Endothelial cell of umbilical vein (primary cell): ENCODE data around the gene KCNG1. TPM values are rescaled to one million over a fixed set of nuclear protein-coding genes. Genes with fewer than 3 reads are reported as not detected.

Experiments
- BruUV-seq: library from RNA; stranded (reverse); fragments of 400-500 nt; replicated peaks from 2 replicates; lab custom pipeline; 2021; lab: Mats Ljungman, UMichigan
- CTCF ChIA-PET: fragments of 300-600, 350-600 bp; sonication (Branson Sonifier 250); formaldehyde crosslinking; loops from one replicate; lab custom pipeline; 2021; ENCODE audit warnings: antibody characterized with exemption, inconsistent platforms; lab: Charles Lee
- POLR2A ChIA-PET: fragments of 300-600, 350-600 bp; sonication (Branson Sonifier 250); formaldehyde crosslinking; loops from one replicate; lab custom pipeline; 2021; ENCODE audit warnings: antibody characterized with exemption, inconsistent platforms; lab: Charles Lee
- DNase-seq: peaks from one replicate; pipeline ENCODE4 v3.0.0-alpha.2; 2011; ENCODE audit warnings: low read depth, low spot score
- FAIRE-seq: peaks from 2 replicates; lab custom pipeline; 2011; peaks lifted over from hg19 to GRCh38; lab: Jason Lieb, UNC
- H2AFZ ChIP-seq: 2 replicates; pipeline ENCODE4 v1.6.0; 2012; ENCODE audit warnings: low read depth, low read length, control low read depth, inconsistent platforms
- H3K27ac ChIP-seq: 2 replicates; pipeline ENCODE4 v1.5.1; 2011; ENCODE audit warnings: low read depth, mild to moderate bottlenecking, control low read depth, low read length, moderate library complexity; ENCODE audit not compliant: insufficient read depth
- H3K27me3 ChIP-seq, 2 experiments: 2 replicates each; pipeline versions ENCODE4 v1.6.0 to v1.6.1; 2011; ENCODE audit warnings: low read length in 2 of 2, mixed read lengths in 1 of 2; ENCODE audit not compliant: control insufficient read depth in 2 of 2, insufficient read depth in 2 of 2
- H3K36me3 ChIP-seq, 2 experiments: 2 replicates in 1 of 2; 3 replicates in 1 of 2; pipeline ENCODE4 v1.5.1; 2011; ENCODE audit warnings: low read length in 2 of 2, mild to moderate bottlenecking in 1 of 2, moderate library complexity in 1 of 2; ENCODE audit not compliant: control insufficient read depth in 2 of 2, insufficient read depth in 2 of 2; ENCODE audit errors: extremely low read depth in 1 of 2
- H3K4me1 ChIP-seq: 3 replicates; pipeline ENCODE4 v1.5.1; 2011; ENCODE audit warnings: mild to moderate bottlenecking, low read length; ENCODE audit not compliant: control insufficient read depth, insufficient read depth; ENCODE audit errors: extremely low read depth
- H3K4me2 ChIP-seq: 2 replicates; pipeline ENCODE4 v1.6.1; 2011; ENCODE audit warnings: low read length, control low read depth, mixed read lengths; ENCODE audit not compliant: insufficient read depth
- H3K4me3 ChIP-seq, 3 experiments: fragments of 200-600 bp in 1 of 3; sonication (generic), shearing (Covaris generic) in 1 of 3; replicated peaks in 1 of 3; 2 replicates each; pipeline ENCODE4 v1.5.1; 2011 to 2016; ENCODE audit warnings: control low read depth in 3 of 3, low read length in 3 of 3, mild to moderate bottlenecking in 2 of 3, inconsistent platforms in 1 of 3, low read depth in 1 of 3, moderate library complexity in 1 of 3; ENCODE audit not compliant: insufficient read depth in 1 of 3
- H3K79me2 ChIP-seq: 2 replicates; pipeline ENCODE4 v1.6.0; 2012; ENCODE audit warnings: low read length, inconsistent platforms; ENCODE audit not compliant: control insufficient read depth, insufficient read depth
- H3K9ac ChIP-seq: replicated peaks from 2 replicates; pipeline ENCODE3; 2011; ENCODE audit warnings: low read length, control low read depth; ENCODE audit not compliant: insufficient read depth; ENCODE audit errors: extremely low read depth
- H3K9me1 ChIP-seq: replicated peaks from 3 replicates; pipeline ENCODE4 v1.6.0; 2011; ENCODE audit warnings: mild to moderate bottlenecking, low read length; ENCODE audit not compliant: control insufficient read depth, insufficient read depth; ENCODE audit errors: extremely low read depth
- H3K9me3 ChIP-seq: replicated peaks from 2 replicates; pipeline ENCODE4 v1.5.1; 2012; ENCODE audit warnings: low read length, inconsistent platforms; ENCODE audit not compliant: control insufficient read depth, insufficient read depth
- H4K20me1 ChIP-seq: replicated peaks from 2 replicates; pipeline ENCODE3; 2011; ENCODE audit warnings: mild to moderate bottlenecking, low read length; ENCODE audit not compliant: control insufficient read depth, insufficient read depth; ENCODE audit errors: extremely low read depth
- CTCF ChIP-seq, 2 donors: IDR thresholded peaks; 1 replicate in 1 of 2; 2 replicates in 1 of 2; pipeline ENCODE4 v1.5.1; 2011; ENCODE audit warnings: low read length in 2 of 2, mild to moderate bottlenecking in 2 of 2, moderate library complexity in 2 of 2, control low read depth in 1 of 2, inconsistent platforms in 1 of 2, low read depth in 1 of 2; ENCODE audit not compliant: insufficient read depth in 1 of 2; ENCODE audit errors: extremely low read depth in 1 of 2
- EZH2 ChIP-seq: IDR thresholded peaks from 2 replicates; pipeline ENCODE4 v1.6.1; 2012; ENCODE audit warnings: borderline replicate concordance, low read depth, mild to moderate bottlenecking, moderate library complexity, low read length, inconsistent platforms; ENCODE audit not compliant: severe bottlenecking
- FOS ChIP-seq: IDR thresholded peaks from 2 replicates; pipeline ENCODE4 v1.6.1; 2011; ENCODE audit warnings: mild to moderate bottlenecking, low read length, moderate library complexity, borderline replicate concordance; ENCODE audit not compliant: insufficient read depth
- GATA2 ChIP-seq: IDR thresholded peaks from 2 replicates; pipeline ENCODE4 v1.7.0; 2011; ENCODE audit warnings: low read depth, mild to moderate bottlenecking, moderate library complexity, mixed read lengths, low read length; ENCODE audit not compliant: insufficient read length, insufficient read depth
- JUN ChIP-seq: IDR thresholded peaks from 2 replicates; pipeline ENCODE4 v1.6.1; 2011; ENCODE audit warnings: borderline replicate concordance, low read depth; ENCODE audit not compliant: insufficient read length, insufficient read depth
- MAX ChIP-seq: IDR thresholded peaks from 2 replicates; pipeline ENCODE4 v1.6.1; 2011; ENCODE audit not compliant: insufficient read depth, insufficient read length
- MYC ChIP-seq: IDR thresholded peaks from one replicate; pipeline ENCODE4 v1.6.1; 2011; ENCODE audit warnings: mild to moderate bottlenecking, low read depth, low read length
- POLR2A ChIP-seq: IDR thresholded peaks from 2 replicates; pipeline ENCODE4 v1.6.1; 2012; ENCODE audit warnings: low read depth, mild to moderate bottlenecking, control low read depth, low read length
- POLR2AphosphoS5 ChIP-seq: IDR thresholded peaks from 2 replicates; pipeline ENCODE4 v1.6.1; 2012; ENCODE audit warnings: low read depth, mild to moderate bottlenecking, control low read depth, low read length, moderate library complexity; ENCODE audit not compliant: insufficient read depth
- dilution Hi-C: fragments of 300-500 bp; cut with MboI; formaldehyde crosslinking; loops from one replicate; pipeline ENCODE4 v1.15.0; 2019; ENCODE audit warnings: low sequenced_read_pairs; ENCODE audit not compliant: extremely low pct_ligation_motif_present
- intact Hi-C: fragments of 100-400 bp; cut with micrococcal nuclease; formaldehyde crosslinking; loops from one replicate; pipeline ENCODE4 v1.10.0; 2022
- polyA plus RNA-seq, 4 experiments: library from polyadenylated mRNA; depleted of rRNA in 3 of 4; stranded (reverse) in 3 of 4; unstranded in 1 of 4; fragments of >200 nt; gene quantifications; 2 replicates each; pipeline versions ENCODE4 v1.2.1 to v1.2.3, GENCODE V29; 2011 to 2012; ENCODE audit warnings: missing spikeins in 1 of 4
- total RNA-seq: library from RNA; stranded (reverse); gene quantifications from 2 replicates; pipeline ENCODE4 v1.2.3, GENCODE V29; 2021

The KCNG1 gene
- total and polyA plus RNA-seq, 2 donors (not counting 3 experiments of a cell fraction or from before 2014, with no cell fraction given) = 0.22 to 1.1 TPM

GRCh38 chr20:51002633-51003032 is 20.3 kb downstream of the KCNG1 start:
- FAIRE-seq = no peak
- no TSS peak for BruUV-seq
- H3K4me1 ChIP-seq = no peaks in the 10 kb centered on the region
- H3K4me2 ChIP-seq = no peak overlapping the region
- H3K27me3 ChIP-seq = peaks cover 0 to 3% of the 10 kb centered on the region in 2 experiments
- no peaks in the 10 kb centered on the region for H4K20me1 ChIP-seq
- TF ChIP-seq FOS (no peak), CTCF (IDR thresholded peaks at IDR 0.05; ENCODE audit: extremely low read depth in 1 of 2, insufficient read depth in 1 of 2, low read depth in 1 of 2, low read length in 2 of 2) (no peak), POLR2AphosphoS5 (no peak), MYC (no peak), GATA2 (no peak), MAX (no peak), EZH2 (no peak), JUN (no peak), POLR2A (no peak)
- ChIA-PET POLR2A (no interaction called here), CTCF (interaction anchor here (0.9 to 2.0 kb wide), 2 partner anchors 12 to 13 kb away, joined by 3 to 10 read pairs; no protein-coding TSS in a partner anchor)
- H3K9ac ChIP-seq = no peak overlapping the region
- H3K9me3 ChIP-seq = no peaks in the 10 kb centered on the region
- H2AFZ ChIP-seq = no peak overlapping the region
- no peak overlapping the region for H3K4me3 ChIP-seq
- intact Hi-C loops = no loop called here
- no peaks in the 10 kb centered on the region for H3K9me1 ChIP-seq
- no peak overlapping the region for H3K27ac ChIP-seq
- dilution Hi-C loops = no loop called here
- DNase-seq = no peak
- H3K36me3 ChIP-seq = no peaks in the 10 kb centered on the region
- H3K79me2 ChIP-seq = no peaks in the 10 kb centered on the region
